CD14-positive monocyte (primary cell): ENCODE data around the gene WWOX. TPM values are rescaled to one million over a fixed set of nuclear protein-coding genes. Genes with fewer than 3 reads are reported as not detected.

ENCODE experiments used
- DNase-seq, 3 donors: peaks; one replicate each; pipeline ENCODE4 v3.0.0-alpha.2; 2011 to 2022
- H2AFZ ChIP-seq: 2 replicates; pipeline ENCODE4 v1.6.0; 2012; ENCODE audit warnings: mild to moderate bottlenecking, low read depth, low read length, inconsistent platforms; ENCODE audit not compliant: insufficient read depth, poor library complexity, severe bottlenecking
- H3K27ac ChIP-seq, 2 donors: 1 replicate in 1 of 2; 2 replicates in 1 of 2; pipeline ENCODE4 v1.5.1; 2012 to 2013; ENCODE audit warnings: low read length in 2 of 2, control low read depth in 1 of 2, inconsistent platforms in 1 of 2, low read depth in 1 of 2, mild to moderate bottlenecking in 1 of 2
- H3K27me3 ChIP-seq, 2 donors: one replicate each; pipeline versions ENCODE4 v1.6.0 to v1.6.1; 2011 to 2013; ENCODE audit warnings: low read length in 2 of 2; ENCODE audit not compliant: control insufficient read depth in 2 of 2, insufficient read depth in 2 of 2
- H3K36me3 ChIP-seq, 2 donors: replicated peaks in 1 of 2; 1 replicate in 1 of 2; 2 replicates in 1 of 2; pipeline versions ENCODE4 v1.5.1 to v1.6.1; 2012 to 2013; ENCODE audit warnings: low read length in 2 of 2, control low read depth in 1 of 2, inconsistent platforms in 1 of 2, mild to moderate bottlenecking in 1 of 2; ENCODE audit not compliant: insufficient read depth in 2 of 2, control insufficient read depth in 1 of 2
- H3K4me1 ChIP-seq, 2 donors: 1 replicate in 1 of 2; 2 replicates in 1 of 2; pipeline versions ENCODE4 v1.5.1 to v1.6.1; 2012 to 2013; ENCODE audit warnings: low read length in 2 of 2, control low read depth in 1 of 2, inconsistent platforms in 1 of 2, mild to moderate bottlenecking in 1 of 2, moderate library complexity in 1 of 2; ENCODE audit not compliant: insufficient read depth in 2 of 2, control insufficient read depth in 1 of 2
- H3K4me2 ChIP-seq: replicated peaks from 2 replicates; pipeline ENCODE3; 2012; ENCODE audit warnings: low read length, moderate library complexity, mild to moderate bottlenecking; ENCODE audit not compliant: poor library complexity, severe bottlenecking; ENCODE audit errors: extremely low read depth
- H3K4me3 ChIP-seq, 3 experiments: fragments of 200-600 bp in 1 of 3; sonication (generic) in 1 of 3; replicated peaks in 1 of 3; 1 replicate in 2 of 3; 2 replicates in 1 of 3; pipeline ENCODE4 v1.5.1; 2011 to 2013; ENCODE audit warnings: low read length in 3 of 3, mild to moderate bottlenecking in 3 of 3, control low read depth in 2 of 3, low read depth in 2 of 3, inconsistent platforms in 1 of 3, moderate library complexity in 1 of 3
- H3K79me2 ChIP-seq: 2 replicates; pipeline ENCODE4 v1.6.0; 2012; ENCODE audit warnings: mild to moderate bottlenecking, control low read depth, inconsistent platforms, low read length, moderate library complexity; ENCODE audit not compliant: insufficient read depth
- H3K9ac ChIP-seq: 2 replicates; pipeline ENCODE4 v1.6.0; 2017; ENCODE audit warnings: low read length, mild to moderate bottlenecking; ENCODE audit not compliant: insufficient read depth, poor library complexity, severe bottlenecking
- H3K9me3 ChIP-seq, 2 donors: replicated peaks in 1 of 2; 1 replicate in 1 of 2; 2 replicates in 1 of 2; pipeline versions ENCODE4 v1.5.1 to v1.6.1; 2012 to 2013; ENCODE audit warnings: low read length in 2 of 2, control low read depth in 1 of 2; ENCODE audit not compliant: control insufficient read depth in 1 of 2, insufficient read depth in 1 of 2
- H4K20me1 ChIP-seq: 2 replicates; pipeline ENCODE4 v1.6.0; 2012; ENCODE audit warnings: mild to moderate bottlenecking, low read length, control low read depth, moderate library complexity; ENCODE audit not compliant: insufficient read depth
- H3K27ac Mint-ChIP-seq, 7 donors: one replicate each; pipeline ENCODE4 v1.8.0; 2020; ENCODE audit warnings: mild to moderate bottlenecking in 7 of 7, mixed read lengths in 7 of 7, moderate library complexity in 6 of 7, inconsistent platforms in 2 of 7
- H3K27me3 Mint-ChIP-seq, 3 donors: one replicate each; pipeline ENCODE4 v1.8.0; 2021 to 2022; ENCODE audit warnings: low read depth in 3 of 3, mild to moderate bottlenecking in 3 of 3, mixed read lengths in 3 of 3, moderate library complexity in 3 of 3, inconsistent platforms in 1 of 3
- H3K36me3 Mint-ChIP-seq, 2 donors: one replicate each; pipeline ENCODE4 v1.8.0; 2020; ENCODE audit warnings: mixed read lengths in 2 of 2, inconsistent platforms in 1 of 2, mild to moderate bottlenecking in 1 of 2
- H3K4me1 Mint-ChIP-seq: one replicate; pipeline ENCODE4 v1.8.0; 2020; ENCODE audit warnings: mild to moderate bottlenecking, mixed read lengths
- H3K4me3 Mint-ChIP-seq, 2 donors: one replicate each; pipeline ENCODE4 v1.8.0; 2020; ENCODE audit warnings: mild to moderate bottlenecking in 2 of 2, mixed read lengths in 2 of 2, moderate library complexity in 1 of 2
- H3K9me3 Mint-ChIP-seq, 7 donors: one replicate each; pipeline ENCODE4 v1.8.0; 2020 to 2022; ENCODE audit warnings: mixed read lengths in 7 of 7, mild to moderate bottlenecking in 6 of 7, moderate library complexity in 6 of 7, inconsistent platforms in 2 of 7
- WGBS: methylation state at CpG from one replicate; pipeline ENCODE4 v1.1.5; 2013; ENCODE audit warnings: missing lambda C conversion rate; ENCODE audit not compliant: insufficient coverage; 5-methylcytosine and 5-hydroxymethylcytosine counted together
- intact Hi-C, 2 donors: fragments of 100-400 bp; cut with micrococcal nuclease; formaldehyde crosslinking; loops; one replicate each; pipeline versions ENCODE4 v1.15.0 to v1.15.1; 2023
- polyA plus RNA-seq, 3 donors: library from polyadenylated mRNA; depleted of rRNA in 1 of 3; unstranded in 2 of 3; stranded (reverse) in 1 of 3; fragments of 300-500 nt in 2 of 3; fragments of >200 nt in 1 of 3; fragmentation: Illumina TruSeq in 2 of 3; gene quantifications; 1 replicate in 2 of 3; 2 replicates in 1 of 3; pipeline ENCODE4 v1.2.3, GENCODE V29; 2012 to 2021
- TF ChIP-seq, protein P1 (sequence below): fragments of 200-600 bp; IDR thresholded peaks from one replicate; pipeline ENCODE4 v1.8.0; 2022; ENCODE audit warnings: antibody characterized with exemption, mild to moderate bottlenecking

The WWOX gene
- polyA plus RNA-seq, 3 donors, result 4.0 to 7.0 (median 6.3) TPM

GRCh38 chr16:78838276-78838675, 738.8 kb downstream of the WWOX start:
- no peak overlapping the region for H3K4me3 Mint-ChIP-seq

GRCh38 chr16:78842950-78843349, 743.5 kb downstream of the WWOX start:
- Mint-ChIP-seq H3K36me3 (no peaks in the 10 kb centered on the region), H3K9me3 (peaks cover 0 to 13% (median 3%) of the 10 kb centered on the region in 7 donors), H3K4me1 (peaks cover 3% of the 10 kb centered on the region), H3K27ac (no peak overlapping the region), H3K4me3 (no peak overlapping the region), H3K27me3 (peaks cover 0 to 5% (median 0%) of the 10 kb centered on the region in 3 donors)
- Histone ChIP-seq H3K27me3 (no peaks in the 10 kb centered on the region), H2AFZ (no peak overlapping the region), H4K20me1 (no peaks in the 10 kb centered on the region), H3K4me2 (no peak overlapping the region), H3K4me1 (no peaks in the 10 kb centered on the region), H3K9me3 (peaks cover 0 to 3% of the 10 kb centered on the region in 2 donors), H3K9ac (no peak overlapping the region), H3K36me3 (no peaks in the 10 kb centered on the region), H3K27ac (no peak overlapping the region), H3K79me2 (no peaks in the 10 kb centered on the region), H3K4me3 (no peak overlapping the region)
- TF ChIP-seq, protein P1, sequence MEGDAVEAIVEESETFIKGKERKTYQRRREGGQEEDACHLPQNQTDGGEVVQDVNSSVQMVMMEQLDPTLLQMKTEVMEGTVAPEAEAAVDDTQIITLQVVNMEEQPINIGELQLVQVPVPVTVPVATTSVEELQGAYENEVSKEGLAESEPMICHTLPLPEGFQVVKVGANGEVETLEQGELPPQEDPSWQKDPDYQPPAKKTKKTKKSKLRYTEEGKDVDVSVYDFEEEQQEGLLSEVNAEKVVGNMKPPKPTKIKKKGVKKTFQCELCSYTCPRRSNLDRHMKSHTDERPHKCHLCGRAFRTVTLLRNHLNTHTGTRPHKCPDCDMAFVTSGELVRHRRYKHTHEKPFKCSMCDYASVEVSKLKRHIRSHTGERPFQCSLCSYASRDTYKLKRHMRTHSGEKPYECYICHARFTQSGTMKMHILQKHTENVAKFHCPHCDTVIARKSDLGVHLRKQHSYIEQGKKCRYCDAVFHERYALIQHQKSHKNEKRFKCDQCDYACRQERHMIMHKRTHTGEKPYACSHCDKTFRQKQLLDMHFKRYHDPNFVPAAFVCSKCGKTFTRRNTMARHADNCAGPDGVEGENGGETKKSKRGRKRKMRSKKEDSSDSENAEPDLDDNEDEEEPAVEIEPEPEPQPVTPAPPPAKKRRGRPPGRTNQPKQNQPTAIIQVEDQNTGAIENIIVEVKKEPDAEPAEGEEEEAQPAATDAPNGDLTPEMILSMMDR, result no peak
- no peak for DNase-seq
- WGBS, result 100% methylated on average over 3 of the region's 4 CpGs
- intact Hi-C loops, result no loop called here

More at GRCh38 chr16:78838276-78838675, 738.8 kb downstream of the WWOX start:
- Histone ChIP-seq H3K27me3 (no peaks in the 10 kb centered on the region), H3K4me2 (no peak overlapping the region), H3K79me2 (no peaks in the 10 kb centered on the region), H4K20me1 (no peaks in the 10 kb centered on the region), H2AFZ (no peak overlapping the region), H3K9ac (no peak overlapping the region), H3K4me3 (no peak overlapping the region), H3K4me1 (no peaks in the 10 kb centered on the region), H3K36me3 (no peaks in the 10 kb centered on the region), H3K27ac (no peak overlapping the region), H3K9me3 (no peaks in the 10 kb centered on the region)
- Mint-ChIP-seq H3K9me3 (peaks cover 0 to 5% (median 0%) of the 10 kb centered on the region in 7 donors), H3K27me3 (peaks cover 0 to 6% (median 0%) of the 10 kb centered on the region in 3 donors), H3K36me3 (no peaks in the 10 kb centered on the region), H3K27ac (no peak overlapping the region), H3K4me1 (peaks cover under 1% of the 10 kb centered on the region)
- whole genome bisulfite sequencing, result 83% methylated on average over 1 of the region's 5 CpGs
- TF ChIP-seq, protein P1, result no peak
- no peak for DNase-seq
- intact Hi-C loops, result no loop called here
